H9 (cell line): ENCODE measurements around the gene ITM2C. TPM values are rescaled to one million over a fixed set of nuclear protein-coding genes. Genes with fewer than 3 reads are reported as not detected.

Experiments used
- DNase-seq: peaks from one replicate; pipeline ENCODE4 v3.0.0-alpha.2; 2017
- H2AFZ ChIP-seq: one replicate; pipeline ENCODE4 v1.6.1; 2013; ENCODE audit warnings: mild to moderate bottlenecking, low read length, control low read depth, moderate library complexity
- H2AK5ac ChIP-seq: 2 replicates; pipeline ENCODE4 v1.6.1; 2013; ENCODE audit warnings: low read length, control low read depth, mixed read lengths; ENCODE audit not compliant: insufficient read length
- H2BK120ac ChIP-seq: one replicate; pipeline ENCODE4 v1.6.1; 2013; ENCODE audit warnings: low read depth, mild to moderate bottlenecking, low read length, control low read depth, inconsistent platforms; ENCODE audit not compliant: poor library complexity, severe bottlenecking
- H2BK12ac ChIP-seq: 2 replicates; pipeline ENCODE4 v1.6.1; 2013; ENCODE audit warnings: low read length, control low read depth, mixed read lengths, low read depth; ENCODE audit not compliant: insufficient read length
- H2BK15ac ChIP-seq: 2 replicates; pipeline ENCODE4 v1.6.1; 2013; ENCODE audit warnings: low read depth, low read length, control low read depth
- H2BK20ac ChIP-seq: one replicate; pipeline ENCODE4 v1.6.1; 2013; ENCODE audit warnings: low read depth, mild to moderate bottlenecking, low read length, control low read depth, inconsistent platforms; ENCODE audit not compliant: poor library complexity, severe bottlenecking
- H2BK5ac ChIP-seq: 2 replicates; pipeline ENCODE4 v1.6.1; 2013; ENCODE audit warnings: low read length, control low read depth, mixed read lengths; ENCODE audit not compliant: insufficient read length
- H3K14ac ChIP-seq: 2 replicates; pipeline ENCODE4 v1.6.1; 2013; ENCODE audit warnings: low read length, control low read depth; ENCODE audit not compliant: insufficient read depth
- H3K18ac ChIP-seq: 2 replicates; pipeline ENCODE4 v1.6.1; 2013; ENCODE audit warnings: low read depth, mild to moderate bottlenecking, mixed read lengths, low read length, control low read depth; ENCODE audit not compliant: insufficient read length
- H3K23ac ChIP-seq: 2 replicates; pipeline ENCODE4 v1.6.1; 2013; ENCODE audit warnings: low read length, control low read depth, mixed read lengths, low read depth; ENCODE audit not compliant: insufficient read length
- H3K23me2 ChIP-seq: 2 replicates; pipeline ENCODE4 v1.6.1; 2013; ENCODE audit warnings: low read depth, mild to moderate bottlenecking, mixed read lengths, low read length, control low read depth; ENCODE audit not compliant: insufficient read length, poor library complexity, severe bottlenecking
- H3K27ac ChIP-seq: 2 replicates; pipeline ENCODE4 v1.5.1; 2013; ENCODE audit warnings: low read length, control low read depth, mixed read lengths, low read depth; ENCODE audit not compliant: insufficient read length
- H3K27me3 ChIP-seq: 2 replicates; pipeline ENCODE4 v1.6.1; 2013; ENCODE audit warnings: low read length, control low read depth, inconsistent platforms; ENCODE audit not compliant: insufficient read depth
- H3K4ac ChIP-seq: 2 replicates; pipeline ENCODE4 v1.6.1; 2013; ENCODE audit warnings: low read depth, mild to moderate bottlenecking, control low read depth, inconsistent platforms, low read length, moderate library complexity
- H3K4me1 ChIP-seq: 2 replicates; pipeline ENCODE4 v1.6.1; 2013; ENCODE audit warnings: low read length, control low read depth, inconsistent platforms; ENCODE audit not compliant: insufficient read depth
- H3K4me2 ChIP-seq: 2 replicates; pipeline ENCODE4 v1.6.1; 2013; ENCODE audit warnings: low read length, control low read depth, mixed read lengths; ENCODE audit not compliant: insufficient read length, insufficient read depth
- H3K56ac ChIP-seq: 2 replicates; pipeline ENCODE4 v1.6.1; 2013; ENCODE audit warnings: low read depth, mild to moderate bottlenecking, mixed read lengths, low read length, control low read depth; ENCODE audit not compliant: insufficient read length
- H3K79me1 ChIP-seq: 2 replicates; pipeline ENCODE4 v1.6.1; 2013; ENCODE audit warnings: low read depth, mild to moderate bottlenecking, moderate library complexity, low read length, control low read depth, inconsistent platforms; ENCODE audit not compliant: insufficient read depth, poor library complexity, severe bottlenecking
- H3K79me2 ChIP-seq: 2 replicates; pipeline ENCODE4 v1.6.1; 2013; ENCODE audit warnings: low read length, control low read depth, inconsistent platforms; ENCODE audit not compliant: insufficient read depth
- H3K9ac ChIP-seq: 2 replicates; pipeline ENCODE4 v1.6.1; 2013; ENCODE audit warnings: low read length, control low read depth, mixed read lengths; ENCODE audit not compliant: insufficient read length; ENCODE audit errors: extremely low read depth
- H3K9me3 ChIP-seq: one replicate; pipeline ENCODE4 v1.6.1; 2013; ENCODE audit warnings: low read depth, low read length, inconsistent platforms; ENCODE audit not compliant: control insufficient read depth
- H3T11ph ChIP-seq: one replicate; pipeline ENCODE4 v1.6.1; 2013; ENCODE audit warnings: mild to moderate bottlenecking, low read length, control low read depth, inconsistent platforms
- H4K20me1 ChIP-seq: one replicate; pipeline ENCODE4 v1.6.1; 2013; ENCODE audit not compliant: control insufficient read depth, insufficient read length, insufficient read depth
- H4K5ac ChIP-seq: 2 replicates; pipeline ENCODE4 v1.6.1; 2013; ENCODE audit warnings: low read depth, mild to moderate bottlenecking, mixed read lengths, low read length, control low read depth; ENCODE audit not compliant: insufficient read length
- H4K8ac ChIP-seq: replicated peaks from 2 replicates; pipeline ENCODE4 v1.6.1; 2013; ENCODE audit warnings: low read length, control low read depth, mixed read lengths, low read depth; ENCODE audit not compliant: insufficient read length
- H4K91ac ChIP-seq: 2 replicates; pipeline ENCODE4 v1.6.1; 2013; ENCODE audit warnings: low read depth, mild to moderate bottlenecking, moderate library complexity, mixed read lengths, low read length, control low read depth; ENCODE audit not compliant: insufficient read length
- H3K27ac Mint-ChIP-seq, 3 experiments: 2 replicates in 2 of 3; 3 replicates in 1 of 3; pipeline ENCODE4 v1.8.0; 2020 to 2021; ENCODE audit warnings: mixed read lengths in 3 of 3, mild to moderate bottlenecking in 1 of 3, moderate library complexity in 1 of 3
- H3K27me3 Mint-ChIP-seq: 2 replicates; pipeline ENCODE4 v1.8.0; 2021; ENCODE audit warnings: low read depth, mild to moderate bottlenecking, moderate library complexity, mixed read lengths
- H3K36me3 Mint-ChIP-seq, 3 experiments: 2 replicates in 2 of 3; 3 replicates in 1 of 3; pipeline ENCODE4 v1.8.0; 2020 to 2021; ENCODE audit warnings: low read depth in 3 of 3, mixed read lengths in 3 of 3; ENCODE audit not compliant: insufficient read depth in 1 of 3
- H3K4me1 Mint-ChIP-seq, 2 experiments: 2 replicates each; pipeline ENCODE4 v1.8.0; 2020; ENCODE audit warnings: mixed read lengths in 2 of 2
- H3K4me3 Mint-ChIP-seq, 2 experiments: 2 replicates in 1 of 2; 3 replicates in 1 of 2; pipeline ENCODE4 v1.8.0; 2020 to 2021; ENCODE audit warnings: mild to moderate bottlenecking in 2 of 2, mixed read lengths in 2 of 2, moderate library complexity in 1 of 2
- H3K9me3 Mint-ChIP-seq, 2 experiments: 2 replicates in 1 of 2; 3 replicates in 1 of 2; pipeline ENCODE4 v1.8.0; 2020; ENCODE audit warnings: mild to moderate bottlenecking in 2 of 2, mixed read lengths in 2 of 2, moderate library complexity in 1 of 2
- CTCF ChIP-seq: fragments of 200-600 bp; sonication (generic); conservative IDR thresholded peaks from 3 replicates; pipeline ENCODE4 v1.8.0; 2021; ENCODE audit warnings: antibody characterized with exemption, mild to moderate bottlenecking
- WGBS: extraction: QIAGEN DNeasy Blood & Tissue Kit; methylation state at CpG from one replicate; pipeline ENCODE4 v1.1.7; 2013; ENCODE audit warnings: missing lambda C conversion rate, low lambda C conversion rate, mixed read lengths; ENCODE audit not compliant: insufficient read length; ENCODE audit errors: extremely low coverage; 5-methylcytosine and 5-hydroxymethylcytosine counted together
- total RNA-seq: library from RNA; stranded (reverse); gene quantifications from 2 replicates; pipeline ENCODE4 v1.2.1, GENCODE V29; 2021

ITM2C gene
- total RNA-seq, 1 experiment from 2014 or later: 297 TPM

- no peak overlapping the region for H2BK20ac ChIP-seq
- H4K5ac ChIP-seq: no peak overlapping the region
- H3K27me3 ChIP-seq: no peaks in the 10 kb centered on the region
- H3K56ac ChIP-seq: no peak overlapping the region
- no peaks in the 10 kb centered on the region for H3K79me1 ChIP-seq
- no peak overlapping the region for H4K8ac ChIP-seq
- DNase-seq: no peak
- no peaks in the 10 kb centered on the region for H3K9me3 ChIP-seq
- TF ChIP-seq CTCF: no peak
- H2BK15ac ChIP-seq: no peak overlapping the region
- H3K9ac ChIP-seq: no peak overlapping the region
- H2AFZ ChIP-seq: no peak overlapping the region
- no peak overlapping the region for H3K27ac ChIP-seq
- whole genome bisulfite sequencing: no CpG with 5 or more reads among the region's 5 CpGs
- H4K20me1 ChIP-seq: no peaks in the 10 kb centered on the region
- H3K23me2 ChIP-seq: no peaks in the 10 kb centered on the region
- no peak overlapping the region for H2AK5ac ChIP-seq
- H3K79me2 ChIP-seq: no peaks in the 10 kb centered on the region
- H2BK120ac ChIP-seq: no peak overlapping the region
- Mint-ChIP-seq H3K36me3 (peaks cover 0 to 4% (median 3%) of the 10 kb centered on the region in 3 experiments; a peak in 2 of 7 replicates), H3K9me3 (no peaks in the 10 kb centered on the region), H3K4me1 (peaks cover 20 to 22% of the 10 kb centered on the region in 2 experiments), H3K27ac (peak overlapping the region in 1 of 3 experiments; percentile 4; a peak in 1 of 7 replicates), H3K4me3 (no peak overlapping the region), H3K27me3 (peaks cover 4% of the 10 kb centered on the region)
- H4K91ac ChIP-seq: no peak overlapping the region
- no peak overlapping the region for H3K18ac ChIP-seq
- H3K4ac ChIP-seq: no peak overlapping the region
- no peaks in the 10 kb centered on the region; the same call in 1 of the 2 replicates for H3K4me1 ChIP-seq
- H2BK5ac ChIP-seq: no peak overlapping the region
- H2BK12ac ChIP-seq: no peak overlapping the region
- no peak overlapping the region for H3K23ac ChIP-seq
- H3K14ac ChIP-seq: no peak overlapping the region; the same call in 1 of the 2 replicates
- H3T11ph ChIP-seq: no peak overlapping the region
- no peak overlapping the region for H3K4me2 ChIP-seq
Measured at GRCh38 chr2:230886206-230886605, 21.5 kb downstream of the ITM2C start.
